HepG2 (cell line): Measurements from ENCODE around the gene IFNAR2. TPM values are rescaled to one million over a fixed set of nuclear protein-coding genes. Genes with fewer than 3 reads are reported as not detected.

Experiments used
- ATAC-seq: fragments of 200-7000 bp; cut with Tn5 transposase; 3 replicates; pipeline ENCODE4 v1.9.1; 2020; ENCODE audit warnings: mild to moderate bottlenecking, moderate library complexity
- BruUV-seq: library from RNA; stranded (reverse); fragments of 400-500 nt; replicated peaks from 2 replicates; lab custom pipeline; 2021; lab: Mats Ljungman, UMichigan
- CTCF ChIA-PET: fragments of 300-600 bp; formaldehyde crosslinking; extraction: SDS; loops from one replicate; lab custom pipeline; 2021; ENCODE audit warnings: low total read pairs, inconsistent platforms, low intra/inter-chr PET ratio; lab: Yijun Ruan, JAX
- POLR2A ChIA-PET: fragments of 350-600 bp; sonication (Branson Sonifier 250); formaldehyde crosslinking; loops from one replicate; lab custom pipeline; 2020; ENCODE audit warnings: antibody characterized with exemption, inconsistent platforms; lab: Yijun Ruan, JAX
- DNase-seq: peaks from one replicate; pipeline ENCODE4 v3.0.0-alpha.2; 2015; ENCODE audit warnings: low spot score
- FAIRE-seq: peaks from 3 replicates; lab custom pipeline; 2011; peaks lifted over from hg19 to GRCh38; lab: Jason Lieb, UNC
- H2AFZ ChIP-seq: one replicate; pipeline ENCODE4 v1.6.1; 2011; ENCODE audit warnings: low read length, inconsistent platforms
- H3K27ac ChIP-seq: fragments of 300-600 bp; 3 replicates; pipeline ENCODE4 v1.8.0; 2011; ENCODE audit warnings: mixed run types, mild to moderate bottlenecking, mixed read lengths, low read length, inconsistent platforms; ENCODE audit not compliant: insufficient read depth; ENCODE audit errors: extremely low read length
- H3K27me3 ChIP-seq, 2 experiments: fragments of 200-600 bp in 1 of 2; 2 replicates in 1 of 2; 3 replicates in 1 of 2; pipeline versions ENCODE4 v1.6.0 to v1.8.0; 2011; ENCODE audit warnings: low read length in 2 of 2, mild to moderate bottlenecking in 2 of 2, moderate library complexity in 2 of 2, inconsistent platforms in 1 of 2; ENCODE audit not compliant: insufficient read depth in 2 of 2, control insufficient read depth in 1 of 2
- H3K36me3 ChIP-seq, 2 experiments: fragments of 200-600 bp in 1 of 2; replicated peaks in 1 of 2; 2 replicates in 1 of 2; 3 replicates in 1 of 2; pipeline versions ENCODE4 v1.5.1 to v1.8.0; 2011; ENCODE audit warnings: low read length in 2 of 2, inconsistent platforms in 1 of 2; ENCODE audit not compliant: insufficient read depth in 2 of 2, control insufficient read depth in 1 of 2
- H3K4me1 ChIP-seq: 2 replicates; pipeline ENCODE4 v1.5.1; 2012; ENCODE audit warnings: low read length, inconsistent platforms; ENCODE audit not compliant: insufficient read depth
- H3K4me2 ChIP-seq: 2 replicates; pipeline ENCODE4 v1.6.0; 2011; ENCODE audit warnings: low read depth, low read length, inconsistent platforms
- H3K4me3 ChIP-seq, 3 experiments: fragments of 200-600 bp in 1 of 3; sonication (generic), shearing (Covaris generic) in 1 of 3; replicated peaks in 1 of 3; 2 replicates each; pipeline ENCODE4 v1.5.1; 2011 to 2016; ENCODE audit warnings: low read length in 3 of 3, inconsistent platforms in 2 of 3, low read depth in 2 of 3, mild to moderate bottlenecking in 2 of 3, control low read depth in 1 of 3, mixed read lengths in 1 of 3; ENCODE audit not compliant: insufficient read depth in 1 of 3
- H3K79me2 ChIP-seq: one replicate; pipeline ENCODE4 v1.6.1; 2011; ENCODE audit warnings: low read length, inconsistent platforms; ENCODE audit not compliant: insufficient read depth
- H3K9ac ChIP-seq: 2 replicates; pipeline ENCODE4 v1.6.0; 2011; ENCODE audit warnings: mild to moderate bottlenecking, low read depth, low read length, inconsistent platforms; ENCODE audit not compliant: insufficient read depth
- H3K9me3 ChIP-seq: 2 replicates; pipeline ENCODE4 v1.5.1; 2012; ENCODE audit warnings: mild to moderate bottlenecking, low read length
- H4K20me1 ChIP-seq: 2 replicates; pipeline ENCODE4 v1.6.0; 2011; ENCODE audit warnings: inconsistent platforms, mild to moderate bottlenecking, low read length, moderate library complexity; ENCODE audit not compliant: insufficient read depth
- AKAP8 ChIP-seq: sonication (generic); formaldehyde crosslinking; IDR thresholded peaks from 2 replicates; pipeline ENCODE4 v1.5.1; 2020; ENCODE audit warnings: mild to moderate bottlenecking, missing genetic modification reagents
- ELF3 ChIP-seq: IDR thresholded peaks from 2 replicates; pipeline ENCODE4 v1.6.1; 2016; ENCODE audit warnings: missing genetic modification reagents, missing compliant biosample characterization
- FOSL1 ChIP-seq: sonication (generic); formaldehyde crosslinking; IDR thresholded peaks from 2 replicates; pipeline ENCODE4 v1.9.0; 2021; ENCODE audit warnings: missing genetic modification reagents, borderline replicate concordance
- FOXA1 ChIP-seq, 2 experiments: fragments of 450-650 bp in 1 of 2; sonication (generic) in 1 of 2; formaldehyde crosslinking in 1 of 2; IDR thresholded peaks; 2 replicates each; pipeline versions ENCODE4 v1.4.0 to v1.6.1; 2016 to 2020; ENCODE audit warnings: missing genetic modification reagents in 1 of 2
- FOXP1 ChIP-seq, 2 experiments: fragments of 450-650 bp in 1 of 2; IDR thresholded peaks; 2 replicates each; pipeline ENCODE4 v1.6.1; 2017 to 2018; ENCODE audit warnings: antibody characterized with exemption in 1 of 2
- GTF2F1 ChIP-seq: fragments of 150-350 bp; IDR thresholded peaks from 2 replicates; pipeline ENCODE4 v1.6.1; 2014; ENCODE audit warnings: low read length
- IRF2 ChIP-seq: IDR thresholded peaks from 2 replicates; pipeline ENCODE4 v1.6.1; 2018; ENCODE audit warnings: missing genetic modification reagents, missing compliant biosample characterization
- JUND ChIP-seq: sonication (generic); formaldehyde crosslinking; IDR thresholded peaks from 2 replicates; pipeline ENCODE4 v1.8.0; 2022; ENCODE audit warnings: mild to moderate bottlenecking, missing genetic modification reagents
- SP1 ChIP-seq, 2 experiments: fragments of 450-650 bp in 1 of 2; sonication (generic) in 1 of 2; formaldehyde crosslinking in 1 of 2; IDR thresholded peaks; 2 replicates each; pipeline versions ENCODE4 v1.4.0 to v1.6.1; 2016 to 2020; ENCODE audit warnings: missing genetic modification reagents in 1 of 2
- ZBTB42 ChIP-seq: sonication (generic); formaldehyde crosslinking; IDR thresholded peaks from 2 replicates; pipeline ENCODE4 v1.5.0; 2020; ENCODE audit warnings: mild to moderate bottlenecking, missing genetic modification reagents
- ZNF33B ChIP-seq: sonication (generic); formaldehyde crosslinking; IDR thresholded peaks from 2 replicates; pipeline ENCODE4 v1.5.1; 2020; ENCODE audit warnings: mild to moderate bottlenecking, missing genetic modification reagents
- ZNF616 ChIP-seq: sonication (generic); formaldehyde crosslinking; IDR thresholded peaks from 2 replicates; pipeline ENCODE4 v1.5.0; 2020; ENCODE audit warnings: low read depth, mild to moderate bottlenecking, missing genetic modification reagents
- ZNF761 ChIP-seq: sonication (generic); formaldehyde crosslinking; conservative IDR thresholded peaks from 2 replicates; pipeline ENCODE4 v1.4.0; 2020; ENCODE audit warnings: mild to moderate bottlenecking, missing genetic modification reagents
- ZSCAN20 ChIP-seq: sonication (generic); formaldehyde crosslinking; IDR thresholded peaks from 2 replicates; pipeline ENCODE4 v1.4.0; 2020; ENCODE audit warnings: missing genetic modification reagents, mild to moderate bottlenecking, borderline replicate concordance
- WGBS: methylation state at CpG from one replicate; pipeline ENCODE4 v1.1.6; 2017; ENCODE audit warnings: low lambda C conversion rate; 5-methylcytosine and 5-hydroxymethylcytosine counted together
- in situ Hi-C: cut with HindIII; loops from 2 replicates; pipeline ENCODE4 v1.10.0; 2017; ENCODE audit warnings: low pct_unique_long_range_greater_than_20kb; ENCODE audit not compliant: extremely low pct_ligation_motif_present
- intact Hi-C: fragments of 100-400 bp; cut with micrococcal nuclease; formaldehyde crosslinking; loops from one replicate; pipeline ENCODE4 v1.10.0; 2022; ENCODE audit not compliant: unreplicated experiment
- polyA plus RNA-seq, 8 experiments: library from polyadenylated mRNA; depleted of rRNA in 3 of 8; stranded (reverse) in 7 of 8; unstranded in 1 of 8; fragments of >200 nt; fragmentation: Illumina TruSeq in 4 of 8; extraction: Trizol in 4 of 8; gene quantifications; 2 replicates each; pipeline versions ENCODE4 v1.2.1 to v1.2.3, GENCODE V29; 2011 to 2016; ENCODE audit warnings: low read depth in 4 of 8, missing spikeins in 1 of 8, mixed read lengths in 1 of 8; ENCODE audit not compliant: insufficient read depth in 1 of 8
- total RNA-seq, 5 experiments: library from RNA; depleted of rRNA; stranded (reverse); fragments of >200 nt; fragmentation: Illumina TruSeq; extraction: Trizol; gene quantifications; 2 replicates each; pipeline ENCODE4 v1.2.3, GENCODE V29; 2016; ENCODE audit warnings: low read depth in 1 of 5
- TF ChIP-seq, protein P1 (sequence below): sonication (generic); formaldehyde crosslinking; conservative IDR thresholded peaks from 2 replicates; pipeline ENCODE4 v1.4.0; 2020; ENCODE audit warnings: missing genetic modification reagents
- TF ChIP-seq, protein P2 (sequence below): sonication (generic); formaldehyde crosslinking; IDR thresholded peaks from 2 replicates; pipeline ENCODE4 v1.5.0; 2020; ENCODE audit warnings: mild to moderate bottlenecking, missing genetic modification reagents, borderline replicate concordance

IFNAR2 gene
- total and polyA plus RNA-seq, 2 of the 13 experiments (the other 11 are each of a cell fraction or from before 2014, with no cell fraction given), result 5.1 to 24.1 TPM

- ATAC-seq (no peak), DNase-seq (no peak), FAIRE-seq (no peak)
- Histone ChIP-seq H3K9me3 (no peaks in the 10 kb centered on the region; the same call in 1 of the 2 replicates), H3K4me2 (no peak overlapping the region), H3K27me3 (peaks cover 0 to 20% of the 10 kb centered on the region in 2 experiments; a peak in 2 of 5 replicates), H3K4me3 (no peak overlapping the region), H3K27ac (no peak overlapping the region), H3K36me3 (no peaks in the 10 kb centered on the region), H4K20me1 (no peaks in the 10 kb centered on the region), H3K79me2 (no peaks in the 10 kb centered on the region), H3K9ac (no peak overlapping the region), H3K4me1 (no peaks in the 10 kb centered on the region), H2AFZ (no peak overlapping the region)
- BruUV-seq, result no TSS peak
- WGBS, result 6% methylated on average over 4 of the region's 4 CpGs
- intact Hi-C loops (no loop called here), in situ Hi-C loops (no loop called here)
- CTCF ChIA-PET, result no interaction called here
- POLR2A ChIA-PET, result no interaction called here
- TF ChIP-seq SP1 (IDR thresholded peaks at IDR 0.05), result no peak
- no peak for TF ChIP-seq SP1 (CRISPR knock-in tag; IDR thresholded peaks at IDR 0.05)
- TF ChIP-seq, protein P1, sequence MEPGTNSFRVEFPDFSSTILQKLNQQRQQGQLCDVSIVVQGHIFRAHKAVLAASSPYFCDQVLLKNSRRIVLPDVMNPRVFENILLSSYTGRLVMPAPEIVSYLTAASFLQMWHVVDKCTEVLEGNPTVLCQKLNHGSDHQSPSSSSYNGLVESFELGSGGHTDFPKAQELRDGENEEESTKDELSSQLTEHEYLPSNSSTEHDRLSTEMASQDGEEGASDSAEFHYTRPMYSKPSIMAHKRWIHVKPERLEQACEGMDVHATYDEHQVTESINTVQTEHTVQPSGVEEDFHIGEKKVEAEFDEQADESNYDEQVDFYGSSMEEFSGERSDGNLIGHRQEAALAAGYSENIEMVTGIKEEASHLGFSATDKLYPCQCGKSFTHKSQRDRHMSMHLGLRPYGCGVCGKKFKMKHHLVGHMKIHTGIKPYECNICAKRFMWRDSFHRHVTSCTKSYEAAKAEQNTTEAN (CRISPR knock-in tag), result no peak
- TF ChIP-seq, protein P2, sequence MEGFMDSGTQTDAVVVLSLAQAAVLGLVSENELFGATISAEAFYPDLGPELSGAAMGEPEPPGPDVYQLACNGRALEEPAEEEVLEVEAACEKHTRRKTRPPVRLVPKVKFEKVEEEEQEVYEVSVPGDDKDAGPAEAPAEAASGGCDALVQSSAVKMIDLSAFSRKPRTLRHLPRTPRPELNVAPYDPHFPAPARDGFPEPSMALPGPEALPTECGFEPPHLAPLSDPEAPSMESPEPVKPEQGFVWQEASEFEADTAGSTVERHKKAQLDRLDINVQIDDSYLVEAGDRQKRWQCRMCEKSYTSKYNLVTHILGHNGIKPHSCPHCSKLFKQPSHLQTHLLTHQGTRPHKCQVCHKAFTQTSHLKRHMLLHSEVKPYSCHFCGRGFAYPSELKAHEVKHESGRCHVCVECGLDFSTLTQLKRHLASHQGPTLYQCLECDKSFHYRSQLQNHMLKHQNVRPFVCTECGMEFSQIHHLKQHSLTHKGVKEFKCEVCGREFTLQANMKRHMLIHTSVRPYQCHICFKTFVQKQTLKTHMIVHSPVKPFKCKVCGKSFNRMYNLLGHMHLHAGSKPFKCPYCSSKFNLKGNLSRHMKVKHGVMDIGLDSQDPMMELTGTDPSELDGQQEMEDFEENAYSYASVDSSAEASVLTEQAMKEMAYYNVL, result no peak
- TF ChIP-seq ZBTB42, result no peak
- TF ChIP-seq IRF2, result no peak
- TF ChIP-seq FOXA1 (IDR thresholded peaks at IDR 0.05), result no peak
- no peak for TF ChIP-seq FOXA1 (CRISPR knock-in tag; IDR thresholded peaks at IDR 0.05)
- TF ChIP-seq AKAP8 (CRISPR knock-in tag), result no peak
- TF ChIP-seq ZSCAN20 (CRISPR knock-in tag), result no peak
- no peak for TF ChIP-seq ZNF761 (CRISPR knock-in tag)
- no peak for TF ChIP-seq JUND (CRISPR knock-in tag)
- no peak for TF ChIP-seq ELF3 (CRISPR knock-in tag)
- no peak for TF ChIP-seq GTF2F1
- TF ChIP-seq FOXP1 (IDR thresholded peaks at IDR 0.05), result no peak
- TF ChIP-seq FOXP1 (CRISPR knock-in tag; IDR thresholded peaks at IDR 0.05), result no peak
- TF ChIP-seq FOSL1, result no peak
- no peak for TF ChIP-seq ZNF33B (CRISPR knock-in tag)
- no peak for TF ChIP-seq ZNF616
Measured at GRCh38 chr21:33187276-33187675, 42.5 kb upstream of the IFNAR2 start.
